ENCODE results near the gene TMEM132D. TPM values are rescaled to one million over a fixed set of nuclear protein-coding genes. Genes with fewer than 3 reads are reported as not detected.

The TMEM132D gene
- polyA plus RNA-seq, 4 donors: 1.3 to 3.5 (median 1.7) TPM

- DNase-seq (ENCODE audit: low read depth in 4 of 4, low spot score in 3 of 4): no peak
Observed at GRCh38 chr12:129750421-129750820, 153.4 kb downstream of the TMEM132D start.

GRCh38 chr12:129746318-129746717, 157.5 kb downstream of the TMEM132D start:
- DNase-seq (ENCODE audit: low read depth in 4 of 4, low spot score in 3 of 4): no peak

- DNase-seq (ENCODE audit: low read depth in 4 of 4, low spot score in 3 of 4): no peak
Observed at GRCh38 chr12:129729170-129729569, 174.7 kb downstream of the TMEM132D start.

GRCh38 chr12:129727100-129727499, 176.7 kb downstream of the TMEM132D start:
- DNase-seq (ENCODE audit: low read depth in 4 of 4, low spot score in 3 of 4): no peak

GRCh38 chr12:129723260-129723659, 180.6 kb downstream of the TMEM132D start:
- no peak for DNase-seq (ENCODE audit: low read depth in 4 of 4, low spot score in 3 of 4)

GRCh38 chr12:129720618-129721017, 183.2 kb downstream of the TMEM132D start:
- DNase-seq (ENCODE audit: low read depth in 4 of 4, low spot score in 3 of 4): no peak

GRCh38 chr12:129719416-129719815, 184.4 kb downstream of the TMEM132D start:
- no peak for DNase-seq (ENCODE audit: low read depth in 4 of 4, low spot score in 3 of 4)

- no peak for DNase-seq (ENCODE audit: low read depth in 4 of 4, low spot score in 3 of 4)
Observed at GRCh38 chr12:129717438-129717837, 186.4 kb downstream of the TMEM132D start.

GRCh38 chr12:129716825-129717224, 187.0 kb downstream of the TMEM132D start:
- DNase-seq (ENCODE audit: low read depth in 4 of 4, low spot score in 3 of 4): no peak

GRCh38 chr12:129706716-129707115, 197.1 kb downstream of the TMEM132D start:
- DNase-seq (ENCODE audit: low read depth in 4 of 4, low spot score in 3 of 4): no peak

GRCh38 chr12:129704232-129704830, 199.5 kb downstream of the TMEM132D start:
- DNase-seq (ENCODE audit: low read depth in 4 of 4, low spot score in 3 of 4): no peak

- DNase-seq (ENCODE audit: low read depth in 4 of 4, low spot score in 3 of 4): no peak
Observed at GRCh38 chr12:129701631-129702101, 202.2 kb downstream of the TMEM132D start.

- no peak for DNase-seq (ENCODE audit: low read depth in 4 of 4, low spot score in 3 of 4)
Observed at GRCh38 chr12:129700036-129700435, 203.8 kb downstream of the TMEM132D start.

GRCh38 chr12:129696926-129697325, 206.9 kb downstream of the TMEM132D start:
- no peak for DNase-seq (ENCODE audit: low read depth in 4 of 4, low spot score in 3 of 4)

GRCh38 chr12:129696405-129696804, 207.4 kb downstream of the TMEM132D start:
- no peak for DNase-seq (ENCODE audit: low read depth in 4 of 4, low spot score in 3 of 4)

- no peak for DNase-seq (ENCODE audit: low read depth in 4 of 4, low spot score in 3 of 4)
Observed at GRCh38 chr12:129693731-129694130, 210.1 kb downstream of the TMEM132D start.

- no peak for DNase-seq (ENCODE audit: low read depth in 4 of 4, low spot score in 3 of 4)
Observed at GRCh38 chr12:129687731-129688130, 216.1 kb downstream of the TMEM132D start.

- no peak for DNase-seq (ENCODE audit: low read depth in 4 of 4, low spot score in 3 of 4)
Observed at GRCh38 chr12:129681830-129682229, 222.0 kb downstream of the TMEM132D start.

- DNase-seq (ENCODE audit: low read depth in 4 of 4, low spot score in 3 of 4): no peak
Observed at GRCh38 chr12:129681151-129681550, 222.7 kb downstream of the TMEM132D start.

GRCh38 chr12:129676411-129676810, 227.4 kb downstream of the TMEM132D start:
- no peak for DNase-seq (ENCODE audit: low read depth in 4 of 4, low spot score in 3 of 4)

GRCh38 chr12:129675947-129676346, 227.9 kb downstream of the TMEM132D start:
- no peak for DNase-seq (ENCODE audit: low read depth in 4 of 4, low spot score in 3 of 4)

GRCh38 chr12:129675496-129675895, 228.3 kb downstream of the TMEM132D start:
- no peak for DNase-seq (ENCODE audit: low read depth in 4 of 4, low spot score in 3 of 4)

- DNase-seq (ENCODE audit: low read depth in 4 of 4, low spot score in 3 of 4): no peak
Observed at GRCh38 chr12:129673806-129674205, 230.0 kb downstream of the TMEM132D start.
